SKM-1 (cell line): ENCODE measurements around the gene MRPL34.
"Not testable (repeated sequence)": the region's sequence is repeated elsewhere in the genome, so short reads cannot be mapped to it uniquely, and the experiment has no call there.

Experiments used
- DNase-seq: peaks from one replicate; lab custom pipeline; 2025; ENCODE audit not compliant: unreplicated experiment; lab: John Stamatoyannopoulos, UW

The MRPL34 gene

GRCh38 chr19:17285415-17286135, 20.1 kb upstream of the MRPL34 start:
- no peak for DNase-seq

DNA sequence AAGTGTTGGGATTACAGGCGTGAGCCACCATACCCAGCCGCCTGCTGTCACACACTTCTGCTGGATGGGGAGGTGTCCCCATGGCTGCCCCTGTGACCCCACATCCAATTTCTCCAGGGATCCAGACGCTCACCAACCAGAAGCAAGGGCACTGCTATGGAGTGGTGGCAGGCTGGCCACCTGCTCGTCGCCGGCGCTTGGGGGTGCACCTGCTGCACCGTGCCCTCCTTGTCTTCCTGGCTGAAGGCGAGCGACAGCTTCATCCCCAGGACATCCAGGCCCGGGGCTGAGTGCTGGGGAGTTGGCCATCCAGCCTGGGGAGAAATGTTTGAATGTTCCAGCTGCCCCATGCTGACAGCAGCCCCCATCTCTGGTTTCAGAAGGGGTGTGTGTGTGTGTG, 19.4 kb upstream of the MRPL34 start:
- no peak for DNase-seq

DNA sequence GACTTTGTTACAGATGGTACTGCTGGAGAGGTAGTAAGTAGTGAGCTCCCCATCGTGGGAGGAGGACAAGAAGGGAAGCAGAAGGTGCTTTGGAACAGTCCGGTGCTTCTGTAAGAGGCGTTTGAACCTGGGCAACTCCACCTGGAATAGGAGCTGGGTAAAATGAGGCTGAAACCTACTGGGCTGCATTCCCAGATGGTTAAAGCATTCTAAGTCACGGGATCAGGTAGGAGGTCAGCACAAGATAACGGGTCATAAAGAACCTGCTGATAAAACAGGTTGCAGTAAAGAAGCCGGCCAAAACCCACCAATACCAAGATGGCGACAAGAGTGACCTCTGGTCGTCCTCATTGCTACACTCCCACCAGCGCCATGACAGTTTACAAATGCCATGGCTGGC, 18.9 kb upstream of the MRPL34 start:
- DNase-seq: no peak

- DNase-seq: no peak
Observed at GRCh38 chr19:17289489-17289888, 16.2 kb upstream of the MRPL34 start.

- DNase-seq: peak; percentile 78
Observed at GRCh38 chr19:17292301-17293074, 13.2 kb upstream of the MRPL34 start.

GRCh38 chr19:17293605-17294004, 12.1 kb upstream of the MRPL34 start:
- DNase-seq: no peak

DNA sequence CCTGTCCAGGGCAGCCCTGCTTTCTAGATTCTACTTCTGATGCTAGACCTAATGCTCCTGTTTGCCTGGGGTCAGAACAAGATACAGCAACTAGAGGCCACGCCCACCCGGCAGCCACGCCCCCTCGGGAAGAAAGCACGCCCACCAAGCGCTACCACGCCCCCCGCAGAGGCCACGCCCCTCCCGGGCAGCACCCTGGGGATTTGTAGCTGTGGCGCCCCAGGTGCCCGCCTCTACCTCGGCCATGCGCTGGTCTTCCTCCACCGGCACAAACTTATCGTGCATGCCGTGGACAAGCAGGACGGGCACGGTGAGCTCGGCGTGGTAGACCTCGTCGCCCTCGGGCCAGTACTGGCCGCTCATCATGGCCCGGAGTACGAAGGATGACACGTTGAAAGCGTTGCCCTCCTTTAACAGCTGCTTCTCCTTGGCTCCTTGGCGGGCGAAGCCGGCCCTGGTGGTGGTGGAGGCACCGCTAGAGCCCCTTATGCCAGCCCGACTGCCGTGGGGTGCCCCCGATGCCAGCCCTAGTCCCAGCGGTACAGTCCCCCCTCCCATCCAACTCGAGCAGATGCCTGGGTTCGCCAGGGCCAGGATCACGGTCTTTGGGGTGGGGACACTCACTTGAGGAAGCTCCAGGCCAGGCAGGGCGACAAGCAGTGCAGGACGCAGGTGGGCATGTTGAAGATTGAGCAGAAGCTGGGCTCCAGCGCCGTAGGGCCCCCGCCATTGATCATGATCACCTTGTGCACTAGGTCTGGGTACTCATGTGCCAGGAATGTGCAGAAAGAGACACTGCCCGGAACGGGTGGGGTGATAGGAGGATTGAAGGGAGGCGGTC, 11.4 kb upstream of the MRPL34 start:
- no peak for DNase-seq

DNA sequence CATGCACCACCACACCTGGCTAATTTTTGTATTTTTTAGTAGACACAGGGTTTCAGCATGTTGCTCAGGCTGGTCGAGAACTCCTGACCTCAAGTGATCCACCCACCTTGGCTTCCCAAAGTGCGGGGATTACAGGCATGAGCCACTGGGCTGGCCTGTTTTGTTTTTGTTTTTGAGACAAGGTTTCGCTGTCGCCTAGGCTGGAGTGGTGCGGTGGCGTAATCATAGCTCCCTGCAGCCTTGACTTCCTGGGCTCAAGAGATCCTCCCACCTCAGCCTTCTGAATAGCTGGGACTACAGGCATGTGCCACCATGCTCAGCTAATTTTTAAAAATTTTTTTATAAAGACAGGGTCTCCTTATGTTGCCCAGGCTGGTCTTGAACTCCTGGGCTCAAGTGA, 10.1 kb upstream of the MRPL34 start:
- not testable (repeated sequence) for DNase-seq

DNA sequence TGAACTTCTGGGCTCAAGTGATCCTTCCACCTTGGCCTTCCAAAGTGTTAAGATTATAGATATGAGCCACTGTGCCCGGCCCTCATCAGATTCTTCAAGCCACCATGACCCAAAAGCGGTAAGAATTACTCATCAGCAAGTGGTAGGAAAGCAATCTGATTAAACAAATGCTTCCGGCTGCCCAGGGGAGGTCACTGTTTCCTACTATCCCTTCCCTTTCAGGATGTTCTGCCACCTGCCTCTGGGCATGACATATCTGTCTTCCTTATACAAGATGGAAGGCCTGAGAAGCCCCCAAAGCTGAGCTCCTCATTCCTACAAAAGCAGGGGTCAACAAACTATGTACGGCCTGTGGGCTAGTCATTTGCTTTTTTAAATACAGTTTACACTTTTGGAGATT, 9.4 kb upstream of the MRPL34 start:
- DNase-seq: no peak

- DNase-seq: no peak
Observed at GRCh38 chr19:17296976-17297375, 8.7 kb upstream of the MRPL34 start.

- no peak for DNase-seq
Observed at GRCh38 chr19:17300992-17301619, 4.6 kb upstream of the MRPL34 start.

DNA sequence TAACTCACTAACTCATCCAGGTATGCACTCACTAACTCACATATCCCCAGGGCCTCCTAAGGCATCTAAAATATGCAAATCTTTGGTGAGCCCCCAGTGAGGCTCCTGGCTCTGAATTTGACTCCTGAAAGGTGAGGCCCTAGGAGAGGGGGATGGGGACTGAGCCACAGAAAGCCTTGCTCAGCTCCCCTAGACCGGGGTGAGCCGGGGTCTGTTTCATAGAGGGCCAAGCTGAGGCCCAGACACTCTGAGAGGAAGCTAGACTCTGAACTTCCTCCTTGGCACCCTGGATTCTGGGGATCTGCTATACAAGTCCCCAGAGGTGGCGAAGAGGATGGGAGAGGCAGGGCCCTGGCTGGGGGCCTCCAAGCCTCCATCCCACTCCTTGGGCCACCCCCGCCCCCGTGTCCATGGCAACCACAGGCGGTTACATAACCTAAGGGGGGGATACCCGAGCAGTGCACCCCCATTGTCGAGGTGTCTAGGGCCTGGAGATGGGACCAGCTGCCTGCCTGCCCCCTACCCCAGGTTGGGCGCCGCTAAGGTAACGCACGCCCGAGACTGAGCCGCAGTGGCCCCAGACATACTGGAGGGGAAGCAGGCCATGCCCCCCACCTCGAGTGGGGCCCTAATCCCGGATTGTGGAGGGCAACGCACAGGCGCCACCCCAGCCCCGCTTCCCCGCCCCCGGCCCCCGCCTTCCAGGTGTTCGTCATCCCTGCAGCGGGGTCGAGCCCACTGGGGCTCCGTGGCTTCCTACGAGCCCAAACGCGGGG, 3.1 kb upstream of the MRPL34 start:
- DNase-seq: peak; percentile 20

DNA sequence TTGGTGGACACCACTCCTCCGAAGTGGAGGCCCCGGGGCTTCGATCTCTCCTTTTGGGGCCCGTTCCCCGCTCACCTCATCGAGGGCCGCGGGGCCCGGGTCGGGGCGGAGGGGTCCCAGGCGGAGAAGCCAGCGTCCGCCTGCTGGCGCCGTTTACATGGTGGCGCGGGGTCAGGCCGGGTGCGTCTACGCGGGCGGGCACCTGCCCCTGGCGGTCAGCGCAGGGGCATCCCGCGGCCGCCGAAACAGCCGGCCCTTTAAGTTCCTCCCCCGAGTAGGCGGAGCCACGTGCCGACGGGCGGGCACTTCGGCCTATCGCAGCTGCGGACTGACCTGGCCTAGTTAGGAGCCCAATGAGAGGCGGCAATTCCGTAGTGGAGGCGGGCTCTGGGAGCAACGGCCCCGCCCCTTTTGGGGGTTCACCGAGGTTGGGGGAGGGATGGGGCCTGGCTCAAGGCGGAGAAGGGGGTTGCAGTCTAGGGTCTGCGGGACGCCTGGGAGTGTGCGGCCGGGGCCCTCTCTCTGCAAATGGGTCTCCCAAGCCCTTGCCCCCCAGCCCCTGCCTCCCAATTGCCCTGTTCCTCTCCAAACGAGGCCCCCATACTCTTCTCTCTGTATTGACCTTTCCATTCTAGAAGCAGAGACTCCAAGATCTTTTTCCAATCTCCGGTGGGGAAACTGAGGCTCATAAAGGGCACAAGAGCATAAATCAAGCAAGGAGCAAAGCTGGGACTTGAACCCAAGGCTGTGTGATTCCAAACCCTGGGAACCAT, 2.3 kb upstream of the MRPL34 start, which contains the start of gene ABHD8:
TSS of gene ABHD8 (minus strand) at position 259 of the 773 bp plus-strand sequence. CDS start 1,809 bp downstream, outside the sequence.
- peak; percentile 89 for DNase-seq

DNA sequence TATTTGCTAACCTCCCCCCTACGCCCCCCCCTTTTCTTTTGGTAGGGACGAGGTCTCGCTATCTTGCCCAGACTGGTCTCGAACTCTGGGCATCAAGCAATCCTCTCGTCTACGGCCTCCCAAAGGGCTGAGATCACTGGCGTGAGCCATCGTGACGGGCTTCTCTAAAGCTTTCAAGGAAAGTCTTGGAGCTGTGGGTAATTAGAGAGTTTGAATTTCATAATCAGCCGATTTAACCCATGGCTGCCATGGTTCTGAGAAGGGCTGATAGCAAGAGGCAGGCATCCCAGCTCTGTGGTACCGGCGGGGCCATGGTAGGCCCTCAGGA, 1.8 kb upstream of the MRPL34 start:
- no peak for DNase-seq

GRCh38 chr19:17304386-17305215, 1.1 kb upstream of the MRPL34 start:
- DNase-seq: no peak

- DNase-seq: no peak
Observed at GRCh38 chr19:17305216-17305516, 506 bp upstream of the MRPL34 start.

GRCh38 chr19:17306285-17306714, 628 bp downstream of the MRPL34 start:
- no peak for DNase-seq

DNA sequence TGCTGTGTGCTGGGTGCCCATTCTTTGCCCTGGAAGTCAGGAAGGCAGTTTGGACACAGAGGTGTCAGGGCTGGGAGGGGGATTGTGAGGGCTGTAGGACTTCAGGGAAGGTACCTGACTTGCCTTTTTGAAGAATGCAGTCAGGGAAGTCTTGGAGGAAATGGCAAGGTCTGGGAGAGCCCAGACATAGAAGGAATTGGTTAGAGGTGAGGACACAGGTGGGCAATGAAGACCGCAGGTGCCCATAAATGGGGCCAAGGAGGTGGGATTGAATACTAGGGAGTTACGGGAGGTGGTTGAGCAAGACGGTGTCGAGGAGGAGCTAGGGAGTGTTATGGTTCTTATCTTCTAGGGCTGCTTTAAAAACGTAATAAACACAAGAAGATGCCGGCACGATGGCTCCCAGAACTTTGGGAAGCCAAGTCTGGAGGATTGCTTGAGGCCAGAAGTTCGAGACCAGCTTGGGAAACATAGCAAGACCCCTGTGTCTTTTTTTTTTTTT, 2.3 kb downstream of the MRPL34 start:
- DNase-seq: no peak
